NCI-H345 treated with DMSO at 0.1 percent for 48 hours (cell line): ENCODE results near the gene CYP27C1.

Source experiments
- DNase-seq: peaks from one replicate; lab custom pipeline; 2025; ENCODE audit not compliant: unreplicated experiment; lab: John Stamatoyannopoulos, UW

The CYP27C1 gene

GRCh38 chr2:127157651-127158485 lies 62.2 kb downstream of the CYP27C1 start:
- DNase-seq, result no peak

- DNase-seq, result no peak
Observed at GRCh38 chr2:127157114-127157513, 63.0 kb downstream of the CYP27C1 start.

GRCh38 chr2:127155947-127156346 lies 64.2 kb downstream of the CYP27C1 start:
- DNase-seq, result no peak

GRCh38 chr2:127155028-127155581 lies 65.0 kb downstream of the CYP27C1 start:
- no peak for DNase-seq

- DNase-seq, result no peak
Observed at GRCh38 chr2:127154396-127154795, 65.7 kb downstream of the CYP27C1 start.

- no peak for DNase-seq
Observed at GRCh38 chr2:127153691-127154158, 66.4 kb downstream of the CYP27C1 start.

GRCh38 chr2:127150996-127151395 lies 69.1 kb downstream of the CYP27C1 start:
- DNase-seq, result no peak

- no peak for DNase-seq
Observed at GRCh38 chr2:127149384-127149783, 70.7 kb downstream of the CYP27C1 start.

GRCh38 chr2:127146820-127147502 lies 73.1 kb downstream of the CYP27C1 start:
- no peak for DNase-seq

GRCh38 chr2:127146071-127146725 lies 73.9 kb downstream of the CYP27C1 start:
- DNase-seq, result no peak

GRCh38 chr2:127145280-127145895 lies 74.7 kb downstream of the CYP27C1 start:
- DNase-seq, result no peak

GRCh38 chr2:127143841-127144782 lies 76.0 kb downstream of the CYP27C1 start:
- DNase-seq, result no peak

- no peak for DNase-seq
Observed at GRCh38 chr2:127142663-127143630, 77.2 kb downstream of the CYP27C1 start.

GRCh38 chr2:127140538-127140937 lies 79.6 kb downstream of the CYP27C1 start:
- no peak for DNase-seq

GRCh38 chr2:127139766-127140165 lies 80.3 kb downstream of the CYP27C1 start:
- DNase-seq, result no peak

GRCh38 chr2:127138281-127138680 lies 81.8 kb downstream of the CYP27C1 start:
- DNase-seq, result no peak

- no peak for DNase-seq
Observed at GRCh38 chr2:127137741-127138140, 82.4 kb downstream of the CYP27C1 start.

GRCh38 chr2:127137225-127137624 lies 82.9 kb downstream of the CYP27C1 start:
- DNase-seq, result no peak
